Stimulated activated naive CD4-positive, alpha-beta T cell treated with Interleukin-2 at 50 U/mL for 16 hours (primary cell): ENCODE data around the gene C12orf43.
A peak's percentile ranks its signal among the peaks of the same experiment; 100 is the strongest.

Experiments used
- DNase-seq: peaks from one replicate; lab custom pipeline; 2025; lab: John Stamatoyannopoulos, UW

C12orf43 gene

DNA sequence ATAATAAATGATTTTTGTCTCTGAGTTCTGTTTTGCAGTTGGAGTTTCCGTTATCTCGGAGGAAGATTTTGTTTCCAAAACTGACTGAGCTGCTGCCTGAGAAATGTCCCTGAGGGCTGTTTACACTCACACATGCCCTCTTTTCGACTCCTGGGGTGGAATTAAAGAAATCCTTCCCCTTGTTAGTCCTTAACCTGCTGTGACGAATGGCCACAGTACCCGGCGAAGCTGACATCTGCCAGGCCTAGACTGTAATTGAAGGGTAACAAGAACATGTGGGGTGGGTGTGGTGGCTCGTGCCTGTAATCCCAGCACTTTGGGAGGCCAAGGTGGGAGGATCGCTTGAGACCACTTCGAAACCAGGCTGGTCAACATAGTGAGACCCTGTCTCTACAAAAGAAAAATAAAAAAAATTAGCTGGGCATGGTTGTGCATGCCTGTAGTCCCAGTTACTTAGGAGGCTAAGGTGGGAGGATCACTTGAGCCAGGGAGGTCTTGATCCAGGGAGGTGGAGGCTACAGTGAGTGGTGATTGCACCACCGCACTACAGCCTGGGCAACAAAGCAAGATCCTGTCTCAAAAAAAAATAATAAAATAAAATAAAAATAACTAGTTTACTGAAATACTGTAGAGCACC lies 14.4 kb upstream of the C12orf43 start:
- no peak for DNase-seq

DNA sequence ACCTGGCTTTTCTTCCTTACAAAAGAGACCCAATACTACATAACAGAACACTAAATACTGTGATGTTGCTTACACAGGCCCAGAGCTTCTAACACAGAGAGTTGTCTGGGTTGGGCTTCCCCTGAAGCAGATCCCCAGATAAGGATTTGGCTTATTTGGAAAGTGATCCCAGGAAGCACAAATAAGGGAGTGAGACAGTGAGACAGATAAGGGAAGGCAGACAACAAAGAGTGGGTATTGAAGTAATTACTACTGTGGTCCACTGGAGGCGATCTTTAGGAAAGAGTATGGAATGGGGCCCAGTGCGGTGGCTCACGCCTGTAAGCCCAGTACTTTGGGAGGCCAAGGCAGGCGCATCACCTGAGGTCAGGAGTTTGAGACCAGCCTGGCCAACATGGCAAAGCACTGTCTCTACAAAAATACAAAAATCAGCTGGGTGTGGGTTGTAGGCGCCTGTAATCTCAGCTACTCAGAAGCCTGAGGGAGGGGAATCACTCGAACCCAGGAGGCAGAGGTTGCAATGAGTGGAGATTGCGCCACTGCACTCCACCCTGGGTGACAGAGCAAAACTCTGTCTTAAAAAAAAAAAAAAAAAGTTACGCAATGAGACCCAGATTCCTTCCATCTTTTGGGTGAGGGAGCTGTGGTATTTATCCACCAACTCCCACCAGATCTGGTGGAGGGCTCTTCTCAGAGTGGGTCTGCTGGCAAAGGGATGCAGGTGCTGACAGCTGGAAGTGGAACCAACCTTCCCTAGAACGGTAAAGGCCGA lies 10.2 kb upstream of the C12orf43 start:
- DNase-seq = no peak

DNA sequence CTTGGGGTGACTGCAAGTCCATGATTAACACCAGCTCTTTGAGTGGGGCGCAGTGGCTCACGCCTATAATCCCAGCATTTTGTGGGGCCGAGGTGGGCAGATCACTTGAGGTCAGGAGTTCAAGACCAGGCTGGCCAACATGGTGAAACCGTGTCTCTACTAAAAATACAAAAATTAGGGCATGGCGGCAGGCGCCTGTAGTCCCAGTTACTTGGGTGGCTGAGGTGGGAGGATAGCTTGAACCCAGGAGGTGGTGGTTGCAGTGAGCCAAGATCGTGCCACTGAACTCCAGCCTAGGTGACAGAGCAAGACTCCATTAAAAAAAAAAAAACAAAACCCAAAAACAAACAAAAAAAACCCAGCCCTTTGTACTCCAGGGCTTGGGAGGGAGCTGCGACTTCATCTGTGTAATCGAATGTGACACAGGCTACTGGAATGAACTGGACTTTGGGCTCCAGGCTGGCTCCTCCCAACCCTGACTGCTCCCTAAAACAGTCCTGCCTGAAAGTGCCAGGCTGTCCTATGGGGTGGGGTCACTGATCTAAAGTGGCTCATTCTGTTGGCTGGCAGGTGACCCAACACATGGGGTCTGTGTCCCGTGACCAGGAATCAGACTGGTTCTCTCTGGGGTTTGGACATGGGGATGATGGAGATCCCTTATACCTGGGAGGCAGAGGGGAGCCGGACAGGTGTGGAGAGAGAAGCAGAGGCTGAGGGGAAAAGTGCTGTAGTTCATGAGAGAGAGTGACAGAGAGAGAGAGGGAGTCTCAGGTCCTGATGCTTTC lies 9.3 kb upstream of the C12orf43 start:
- DNase-seq = no peak

DNA sequence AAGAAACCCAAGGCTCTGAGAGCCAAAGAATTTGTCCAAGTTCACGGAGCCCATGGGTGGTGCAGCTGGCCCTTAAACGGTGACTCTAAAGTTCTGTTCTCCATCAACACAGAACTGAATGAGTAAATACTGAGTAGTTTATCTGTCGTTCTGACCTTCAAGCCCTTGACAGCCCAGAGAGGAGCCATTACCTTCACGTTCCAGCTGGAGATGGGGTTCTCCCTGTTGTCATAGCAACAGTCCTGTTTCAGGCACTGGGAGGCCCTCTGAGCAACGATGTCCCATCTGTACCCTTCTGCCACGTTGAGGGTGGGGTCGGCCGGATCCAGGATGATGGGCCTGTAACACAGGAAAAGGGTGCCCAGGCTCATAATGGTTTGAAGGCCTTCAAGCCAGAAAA lies 7.5 kb upstream of the C12orf43 start:
- no peak for DNase-seq

DNA sequence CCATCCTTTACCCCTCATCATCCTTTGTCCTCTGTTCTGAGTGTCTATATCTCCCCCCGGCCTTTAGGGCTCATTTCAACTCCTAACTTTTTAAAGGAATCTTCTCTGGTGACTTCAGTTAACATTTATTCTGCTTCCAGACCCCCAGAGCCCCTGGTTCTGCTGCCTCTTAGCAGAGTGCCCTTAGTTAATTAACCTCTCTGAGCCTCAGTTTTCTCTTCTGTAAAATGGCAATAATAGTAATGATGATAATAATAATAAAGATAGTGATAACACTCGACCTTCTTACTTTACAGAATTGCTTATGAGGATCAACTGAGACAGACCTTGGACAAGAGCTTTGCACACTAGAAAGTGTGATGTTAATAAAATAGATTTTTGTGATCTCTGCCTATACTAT lies 6.4 kb upstream of the C12orf43 start:
- DNase-seq = no peak

DNA sequence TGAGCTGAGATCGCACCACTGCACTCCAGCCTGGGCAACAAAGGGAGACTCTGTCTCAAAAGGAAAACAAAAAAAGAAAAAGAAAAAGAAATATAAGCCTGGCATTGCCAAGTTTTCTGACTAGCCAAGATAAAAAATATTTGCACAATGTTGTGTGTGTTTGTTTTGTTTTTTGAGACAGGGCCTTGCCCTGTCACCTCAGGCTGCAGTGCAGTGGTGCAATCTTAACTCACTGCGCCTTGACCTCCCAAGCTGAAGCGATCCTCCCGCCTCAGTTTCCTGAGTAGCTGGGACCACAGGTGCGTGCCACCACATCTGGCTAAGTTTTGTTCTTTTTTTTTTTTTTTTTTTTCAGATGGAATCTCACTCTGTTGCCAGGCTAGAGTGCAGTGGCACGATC lies 5.5 kb upstream of the C12orf43 start:
- no peak for DNase-seq

DNA sequence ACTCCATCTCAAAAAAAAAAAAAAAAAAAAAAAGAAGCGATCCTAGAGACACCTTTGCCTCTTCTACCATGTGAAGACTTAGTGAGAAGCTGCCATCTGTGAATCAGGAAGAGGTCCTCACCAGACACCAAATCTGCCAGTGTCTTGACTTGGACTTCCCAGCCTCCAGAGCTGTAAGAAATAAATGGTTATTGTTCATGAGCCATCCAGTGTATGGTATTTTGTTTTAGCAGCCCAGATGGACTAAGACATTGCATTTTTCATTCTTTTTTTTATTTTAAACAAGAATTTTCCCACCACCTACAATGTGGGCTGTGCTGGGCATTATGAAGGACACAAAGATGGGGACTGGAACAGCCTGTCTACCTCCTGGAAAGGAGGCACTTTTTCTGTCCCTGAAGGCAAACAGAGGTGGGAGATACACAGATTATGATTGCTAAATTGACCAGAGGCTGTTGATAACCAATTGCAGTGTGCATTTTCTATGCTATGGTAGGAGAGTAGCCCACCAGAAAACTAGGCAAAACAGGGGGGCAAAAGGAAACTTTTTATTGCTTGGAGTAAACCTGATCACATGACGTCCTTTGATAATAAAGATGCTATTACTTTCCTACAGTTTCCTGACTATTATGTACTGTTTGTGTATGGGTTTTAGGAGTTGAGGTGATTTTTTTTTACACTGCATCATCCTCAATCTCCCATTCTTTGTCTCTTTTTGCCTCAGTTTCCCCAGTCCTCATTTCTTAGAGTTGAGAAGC lies 2.8 kb upstream of the C12orf43 start:
- no peak for DNase-seq

DNA sequence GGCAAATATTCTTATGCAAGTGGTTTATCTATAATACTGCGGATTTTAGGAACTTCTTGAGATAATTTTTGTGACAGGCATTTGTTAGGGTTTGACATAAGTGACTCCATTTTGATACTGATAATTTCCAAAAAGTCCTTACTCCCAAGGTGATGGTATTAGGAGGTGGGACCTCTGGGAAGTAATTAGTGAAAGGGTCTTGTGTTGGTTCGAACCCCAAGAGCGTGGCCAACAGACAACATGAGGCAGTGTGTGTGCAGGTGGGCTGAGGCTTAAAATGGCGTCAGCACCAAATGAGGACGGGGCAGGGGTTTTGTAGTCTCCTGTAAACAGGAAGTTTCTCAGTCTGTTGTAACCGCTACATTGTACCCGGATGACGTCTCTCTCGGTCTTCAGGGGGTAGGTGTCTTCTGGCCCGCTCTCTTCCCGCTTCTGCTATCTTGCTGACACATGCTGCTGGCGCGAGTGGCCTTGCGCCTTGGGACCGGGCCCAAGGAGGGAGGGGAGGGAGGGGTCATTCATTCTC lies 1.7 kb upstream of the C12orf43 start:
- no peak for DNase-seq

DNA sequence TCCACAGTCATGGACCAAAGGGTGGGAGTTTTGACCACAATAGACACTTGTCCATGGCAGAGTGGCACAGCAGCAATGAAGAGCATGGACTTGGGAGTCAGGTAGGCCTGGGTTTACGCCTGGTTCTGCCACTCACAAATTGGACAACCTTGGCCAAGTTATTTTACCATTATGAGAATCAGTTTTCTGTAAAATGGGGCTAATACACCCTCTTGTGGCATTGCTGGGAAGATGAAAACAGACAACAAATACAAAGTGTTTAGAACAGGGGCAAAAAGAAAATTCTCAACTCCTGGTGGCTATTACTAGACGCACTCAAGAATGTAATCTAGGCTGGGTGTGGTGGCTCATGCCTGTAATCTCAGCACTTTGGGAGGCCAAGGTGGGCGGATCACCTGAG lies 2.6 kb downstream of the C12orf43 start:
- no peak for DNase-seq

GRCh38 chr12:121011820-121012219 lies 4.5 kb downstream of the C12orf43 start:
- no peak for DNase-seq

DNA sequence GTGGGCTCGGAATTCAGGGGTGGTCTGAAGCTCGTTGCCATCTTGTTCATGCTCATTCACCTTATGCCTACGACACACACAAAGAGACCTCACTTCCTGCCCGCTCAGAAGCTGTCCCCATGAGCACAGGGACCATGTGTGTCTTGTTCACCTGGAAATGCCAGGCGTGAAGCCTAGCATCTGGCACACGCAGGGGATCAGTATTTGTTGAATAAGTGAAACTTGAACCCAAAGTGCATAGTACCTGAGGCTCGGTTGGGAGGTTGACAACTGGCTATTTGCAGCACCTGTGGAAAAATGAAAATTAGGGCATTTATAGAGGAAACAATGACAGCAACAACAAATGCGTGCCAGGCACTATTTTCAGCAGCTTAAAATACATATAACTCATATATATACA lies 5.4 kb downstream of the C12orf43 start:
- no peak for DNase-seq

- no peak for DNase-seq
Measured at GRCh38 chr12:121009741-121010140, 6.5 kb downstream of the C12orf43 start.

DNA sequence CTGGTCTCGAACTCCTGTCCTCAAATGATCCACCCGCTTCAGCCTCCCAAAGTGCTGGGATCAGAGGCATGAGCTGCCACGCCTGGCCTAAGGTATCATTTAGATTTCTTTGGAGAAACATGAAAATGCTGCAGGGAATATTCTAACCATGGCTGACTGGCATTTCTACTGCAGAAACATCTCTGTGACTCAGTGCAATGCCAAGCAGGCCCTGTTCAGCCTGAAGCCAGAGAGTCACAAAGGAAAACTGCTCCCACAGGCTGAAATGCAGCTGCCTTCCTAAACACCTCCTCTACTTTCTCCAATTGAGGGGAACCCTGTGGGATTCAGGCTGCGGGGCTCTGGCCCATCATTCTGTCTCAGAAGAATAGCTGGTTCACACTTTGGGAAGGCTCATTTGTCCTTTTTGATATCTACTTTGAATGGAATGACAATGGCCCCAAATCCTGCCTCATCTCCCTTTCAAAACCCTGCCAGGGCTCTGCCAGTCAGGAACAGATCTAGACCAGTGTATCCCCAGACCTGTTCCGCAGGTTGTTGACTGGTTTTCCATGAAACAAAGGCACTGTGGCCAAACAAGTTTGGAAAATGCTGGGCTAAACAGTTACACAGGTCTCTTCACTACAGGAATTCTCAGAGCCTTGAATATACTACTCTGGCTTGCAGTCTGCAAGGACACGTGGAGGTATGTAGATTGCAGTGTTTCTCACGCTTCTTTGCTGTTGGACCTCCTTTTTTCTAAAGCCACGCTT lies 7.8 kb downstream of the C12orf43 start:
- DNase-seq = no peak

- DNase-seq = peak; percentile 28
Measured at GRCh38 chr12:121005346-121005815, 10.9 kb downstream of the C12orf43 start.

- DNase-seq = no peak
Measured at GRCh38 chr12:121004253-121004815, 12.0 kb downstream of the C12orf43 start.

GRCh38 chr12:121003650-121004049 lies 12.6 kb downstream of the C12orf43 start:
- no peak for DNase-seq

DNA sequence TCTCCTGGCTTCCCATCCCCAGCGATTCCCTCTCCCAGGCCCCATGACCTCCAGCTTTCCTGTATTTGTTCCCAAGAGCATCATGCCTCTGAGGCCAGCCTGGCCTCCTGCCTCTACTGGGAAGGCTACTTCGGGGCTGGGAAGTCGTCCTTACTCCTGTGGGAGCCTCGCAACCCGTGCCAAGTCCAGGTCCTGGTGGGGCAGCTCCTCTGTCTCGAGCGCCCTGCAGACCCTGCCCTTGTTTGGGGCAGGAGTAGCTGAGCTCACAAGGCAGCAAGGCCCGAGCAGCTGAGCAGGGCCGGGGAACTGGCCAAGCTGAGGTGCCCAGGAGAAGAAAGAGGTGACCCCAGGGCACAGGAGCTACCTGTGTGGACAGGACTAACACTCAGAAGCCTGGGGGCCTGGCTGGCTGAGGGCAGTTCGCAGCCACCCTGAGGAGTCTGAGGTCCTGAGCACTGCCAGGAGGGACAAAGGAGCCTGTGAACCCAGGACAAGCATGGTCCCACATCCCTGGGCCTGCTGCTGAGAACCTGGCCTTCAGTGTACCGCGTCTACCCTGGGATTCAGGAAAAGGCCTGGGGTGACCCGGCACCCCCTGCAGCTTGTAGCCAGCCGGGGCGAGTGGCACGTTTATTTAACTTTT lies 14.3 kb downstream of the C12orf43 start:
- no peak for DNase-seq

DNA sequence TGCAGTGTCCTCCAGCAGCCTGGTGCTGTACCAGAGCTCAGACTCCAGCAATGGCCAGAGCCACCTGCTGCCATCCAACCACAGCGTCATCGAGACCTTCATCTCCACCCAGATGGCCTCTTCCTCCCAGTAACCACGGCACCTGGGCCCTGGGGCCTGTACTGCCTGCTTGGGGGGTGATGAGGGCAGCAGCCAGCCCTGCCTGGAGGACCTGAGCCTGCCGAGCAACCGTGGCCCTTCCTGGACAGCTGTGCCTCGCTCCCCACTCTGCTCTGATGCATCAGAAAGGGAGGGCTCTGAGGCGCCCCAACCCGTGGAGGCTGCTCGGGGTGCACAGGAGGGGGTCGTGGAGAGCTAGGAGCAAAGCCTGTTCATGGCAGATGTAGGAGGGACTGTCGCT lies 15.2 kb downstream of the C12orf43 start:
- DNase-seq = no peak

DNA sequence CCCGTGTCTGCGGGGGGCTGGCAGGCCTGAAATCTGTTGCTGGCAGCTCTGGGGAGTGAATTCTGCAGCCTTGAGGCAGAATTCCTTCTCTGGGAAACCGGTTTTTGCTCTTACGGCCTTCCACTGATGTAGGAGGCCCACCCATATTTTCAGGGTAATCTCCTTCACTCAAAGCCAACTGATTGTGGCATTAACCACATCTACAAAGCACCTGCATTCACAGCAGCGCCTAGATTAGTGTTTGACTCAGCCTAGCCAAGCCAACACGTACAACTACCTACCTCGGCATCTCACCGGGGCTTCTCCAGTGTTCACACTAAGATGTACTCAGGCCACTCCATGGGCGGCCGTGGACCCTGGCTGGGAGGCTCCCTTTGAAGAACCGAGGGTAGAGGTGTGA lies 15.8 kb downstream of the C12orf43 start:
- DNase-seq = no peak
